Stomach (tissue), 9 donors: Measurements from ENCODE around the gene CYP3A5. TPM values are rescaled to one million over a fixed set of nuclear protein-coding genes. Genes with fewer than 3 reads are reported as not detected.

Source experiments
- DNase-seq, 2 donors: peaks; one replicate each; pipeline versions ENCODE4 v3.0.0 to v3.0.0-alpha.2; 2013 to 2019
- H3K27ac ChIP-seq, 5 donors: fragments of 200-600 bp in 4 of 5; sonication (generic) in 4 of 5; one replicate each; pipeline ENCODE4 v1.5.1; 2013 to 2019; ENCODE audit warnings: mild to moderate bottlenecking in 1 of 5, moderate library complexity in 1 of 5
- H3K27me3 ChIP-seq, 3 donors: fragments of 200-600 bp; sonication (generic); one replicate each; pipeline ENCODE4 v1.5.1; 2017 to 2019; ENCODE audit warnings: mixed run types in 1 of 3
- H3K36me3 ChIP-seq, 4 donors: fragments of 200-600 bp; sonication (generic); 1 replicate in 3 of 4; 2 replicates in 1 of 4; pipeline ENCODE4 v1.5.1; 2016 to 2019
- H3K4me1 ChIP-seq, 4 donors: fragments of 200-600 bp; sonication (generic); one replicate each; pipeline ENCODE4 v1.5.1; 2016 to 2019
- H3K4me3 ChIP-seq, 4 donors: fragments of 200-600 bp; sonication (generic) in 3 of 4; one replicate each; pipeline ENCODE4 v1.5.1; 2016 to 2019; ENCODE audit warnings: mild to moderate bottlenecking in 1 of 4
- H3K9me3 ChIP-seq, 4 donors: fragments of 200-600 bp; sonication (generic); one replicate each; pipeline ENCODE4 v1.5.1; 2016 to 2019
- CTCF ChIP-seq, 7 experiments: fragments of 450-650 bp in 4 of 7; fragments of 200-600 bp in 3 of 7; sonication (generic) in 3 of 7; IDR thresholded peaks; one replicate each; pipeline ENCODE4 v1.5.1; 2016 to 2019; ENCODE audit warnings: antibody characterized with exemption in 7 of 7, control low read depth in 2 of 7, mild to moderate bottlenecking in 1 of 7
- EP300 ChIP-seq: sonication (generic); formaldehyde crosslinking; IDR thresholded peaks from one replicate; pipeline ENCODE4 v1.6.1; 2017; ENCODE audit warnings: antibody characterized with exemption
- POLR2A ChIP-seq, 4 donors: fragments of 450-650 bp; IDR thresholded peaks; one replicate each; pipeline ENCODE4 v1.6.1; 2016; ENCODE audit warnings: antibody characterized with exemption in 4 of 4, control low read depth in 2 of 4, mild to moderate bottlenecking in 1 of 4, moderate library complexity in 1 of 4
- POLR2AphosphoS5 ChIP-seq, 3 donors: sonication (generic); formaldehyde crosslinking; IDR thresholded peaks; one replicate each; pipeline ENCODE4 v1.6.1; 2016; ENCODE audit warnings: antibody characterized with exemption in 3 of 3
- WGBS, 5 donors: extraction: QIAGEN DNeasy Blood & Tissue Kit in 3 of 5; methylation state at CpG; one replicate each; pipeline versions ENCODE4 v1.1.5 to v1.1.7; 2013 to 2018; 5-methylcytosine and 5-hydroxymethylcytosine counted together
- intact Hi-C: fragments of 100-400 bp; cut with DNase I; formaldehyde crosslinking; loops from one replicate; pipeline ENCODE4 v1.15.1; 2023; ENCODE audit warnings: low total_unique reads
- polyA plus RNA-seq, 3 donors: library from polyadenylated mRNA; stranded (reverse); fragments of 200-250 nt; gene quantifications; one replicate each; pipeline ENCODE4 v1.2.3, GENCODE V29; 2013
- total RNA-seq, 5 donors: library from RNA; depleted of rRNA; stranded (reverse); fragments of >200 nt; gene quantifications; one replicate each; pipeline versions ENCODE4 v1.1.0 to v1.2.3, GENCODE V29; 2014 to 2016
- donor health status: healthy with polysubstance abuse.
- donor health status: Bipolar disorder and iron deficiency.
- donor health status: healthy.

The CYP3A5 gene
- total and polyA plus RNA-seq, 8 donors: 26.3 to 538 (median 141) TPM

GRCh38 chr7:99685129-99685758 lies 5.4 kb upstream of the CYP3A5 start:
- no peak overlapping the region for H3K27ac ChIP-seq
- H3K4me1 ChIP-seq: no peaks in the 10 kb centered on the region
- H3K36me3 ChIP-seq: no peaks in the 10 kb centered on the region
- intact Hi-C loops: no loop called here
- TF ChIP-seq POLR2A (IDR thresholded peaks at IDR 0.05): no peak
- DNase-seq: no peak
- no peaks in the 10 kb centered on the region for H3K27me3 ChIP-seq
- H3K9me3 ChIP-seq: peaks cover 0 to 6% (median 5%) of the 10 kb centered on the region in 4 donors
- WGBS, 5 donors: 77 to 87% (median 81%) methylated on average over 9 of the region's 9 CpGs
- H3K4me3 ChIP-seq: no peak overlapping the region

GRCh38 chr7:99679032-99679399 lies 780 bp downstream of the CYP3A5 start:
- Histone ChIP-seq H3K36me3 (peaks cover 0 to 24% (median 10%) of the 10 kb centered on the region in 4 donors), H3K9me3 (peaks cover 0 to 6% (median 5%) of the 10 kb centered on the region in 4 donors), H3K27ac (peak overlapping the region; percentile 42 to 78 (median 72)), H3K27me3 (no peaks in the 10 kb centered on the region), H3K4me3 (peak overlapping the region; percentile 27 to 45 (median 36)), H3K4me1 (peaks cover 0 to 20% (median 0%) of the 10 kb centered on the region in 4 donors)
- peak; percentile 32 to 79 for DNase-seq
- intact Hi-C loops: no loop called here
- WGBS, 5 donors: 13 to 34% (median 25%) methylated on average over 4 of the region's 4 CpGs
- TF ChIP-seq EP300 (no peak), CTCF (IDR thresholded peaks at IDR 0.05) (no peak), POLR2AphosphoS5 (IDR thresholded peaks at IDR 0.05) (peak in 1 of 3 donors; percentile 42), POLR2A (IDR thresholded peaks at IDR 0.05) (no peak)

- Histone ChIP-seq H3K9me3 (peaks cover 0 to 6% (median 5%) of the 10 kb centered on the region in 4 donors), H3K27me3 (no peaks in the 10 kb centered on the region), H3K4me3 (peak overlapping the region; percentile 27 to 45 (median 36)), H3K27ac (peak overlapping the region; percentile 19 to 78 (median 72)), H3K4me1 (peaks cover 0 to 20% (median 0%) of the 10 kb centered on the region in 4 donors), H3K36me3 (peaks cover 0 to 38% (median 23%) of the 10 kb centered on the region in 4 donors)
- WGBS, 5 donors: 67 to 75% (median 72%) methylated on average over 2 of the region's 2 CpGs
- intact Hi-C loops: no loop called here
- DNase-seq: peak in 1 of 2 donors; percentile 34
- TF ChIP-seq EP300 (no peak), POLR2A (IDR thresholded peaks at IDR 0.05) (no peak), POLR2AphosphoS5 (IDR thresholded peaks at IDR 0.05) (no peak)
These were observed 2.1 kb downstream of the CYP3A5 start for GRCh38 chr7:99677648-99678045.

GRCh38 chr7:99677013-99677647 lies 2.7 kb downstream of the CYP3A5 start:
- Histone ChIP-seq H3K4me3 (peak overlapping the region in 3 of 4 donors; percentile 33 to 45 (median 39)), H3K36me3 (peaks cover 0 to 43% (median 28%) of the 10 kb centered on the region in 4 donors), H3K4me1 (peaks cover 0 to 20% (median 0%) of the 10 kb centered on the region in 4 donors), H3K9me3 (peaks cover 0 to 4% (median 3%) of the 10 kb centered on the region in 4 donors), H3K27me3 (no peaks in the 10 kb centered on the region), H3K27ac (peak overlapping the region in 2 of 5 donors; percentile 75 to 78)
- no peak for DNase-seq
- 61 to 70% (median 62%) methylated on average over 4 of the region's 4 CpGs for WGBS, 5 donors
- TF ChIP-seq EP300 (no peak), POLR2A (IDR thresholded peaks at IDR 0.05) (no peak), CTCF (IDR thresholded peaks at IDR 0.05) (no peak), POLR2AphosphoS5 (IDR thresholded peaks at IDR 0.05) (no peak)
- intact Hi-C loops: no loop called here

GRCh38 chr7:99674995-99675742 lies 4.6 kb downstream of the CYP3A5 start:
- H3K27ac ChIP-seq: no peak overlapping the region
- H3K36me3 ChIP-seq: peaks cover 0 to 61% (median 47%) of the 10 kb centered on the region in 4 donors
- H3K9me3 ChIP-seq: no peaks in the 10 kb centered on the region
- no peak for DNase-seq
- H3K4me3 ChIP-seq: no peak overlapping the region
- no peaks in the 10 kb centered on the region for H3K27me3 ChIP-seq
- H3K4me1 ChIP-seq: peaks cover 0 to 20% (median 0%) of the 10 kb centered on the region in 4 donors
- intact Hi-C loops: no loop called here
- 73 to 86% (median 79%) methylated on average over 2 of the region's 2 CpGs for WGBS, 5 donors
- TF ChIP-seq CTCF (IDR thresholded peaks at IDR 0.05) (no peak), EP300 (no peak), POLR2AphosphoS5 (IDR thresholded peaks at IDR 0.05) (no peak), POLR2A (IDR thresholded peaks at IDR 0.05) (no peak)
